GM18498 (cell line): ENCODE data around the gene EXOC4.

Experiments
- ATAC-seq: cut with Tn5 transposase; IDR thresholded peaks from one replicate; pipeline ENCODE4 v1.9.1; 2021; ENCODE audit warnings: mild to moderate bottlenecking, moderate library complexity; ENCODE audit not compliant: unreplicated experiment

The EXOC4 gene

DNA sequence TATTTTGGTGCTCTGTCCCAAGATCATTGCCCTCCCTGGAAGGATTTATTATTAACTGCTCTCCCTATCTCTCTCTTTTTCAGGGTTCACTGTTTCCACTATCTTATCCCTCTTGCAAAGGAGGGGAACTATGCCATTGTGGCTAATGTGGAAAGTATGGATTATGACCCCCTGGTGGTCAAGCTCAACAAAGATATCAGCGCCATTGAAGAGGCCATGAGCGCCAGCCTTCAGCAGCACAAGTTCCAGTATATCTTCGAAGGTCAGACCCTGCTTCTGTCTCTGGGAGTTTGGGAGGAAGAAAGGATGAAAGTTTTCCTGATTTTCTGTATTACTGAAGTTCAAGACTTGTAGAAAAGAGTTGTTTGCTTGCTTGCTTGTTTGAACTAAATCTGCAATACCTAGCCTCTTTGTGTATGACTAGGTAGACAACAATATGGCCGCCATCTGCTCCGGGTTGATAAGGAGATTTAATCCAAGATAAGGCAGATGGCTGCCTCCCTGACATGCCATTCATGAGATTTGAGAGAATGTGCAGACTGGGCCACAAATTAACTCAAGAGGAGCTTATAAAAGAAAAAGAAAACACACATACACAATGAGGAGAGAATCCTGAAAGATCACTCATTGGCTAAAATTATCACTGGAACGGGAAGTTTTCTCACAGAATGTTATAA is 752.1 kb downstream of the EXOC4 start:
- ATAC-seq: no peak

- ATAC-seq: no peak
Measured at GRCh38 chr7:134009314-134010110, 756.6 kb downstream of the EXOC4 start.

DNA sequence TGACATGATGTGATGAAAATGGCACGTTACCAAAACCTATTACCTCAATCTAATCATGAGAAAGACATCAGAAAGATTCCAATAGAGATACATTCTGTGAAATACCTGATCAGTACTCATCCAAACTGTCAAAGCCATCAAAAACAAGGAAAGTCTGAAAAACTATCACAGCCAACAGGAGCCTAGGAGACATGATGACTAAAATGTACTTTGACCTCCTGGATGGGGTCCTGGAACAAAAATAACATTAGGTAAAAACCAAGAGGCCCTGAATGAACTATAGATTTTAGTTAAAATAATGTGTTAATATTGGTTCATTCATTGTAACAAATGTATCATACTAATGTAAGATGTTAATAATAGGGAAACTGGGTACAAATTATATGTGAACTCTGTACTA is 760.4 kb downstream of the EXOC4 start:
- no peak for ATAC-seq

GRCh38 chr7:134014935-134015334 is 762.1 kb downstream of the EXOC4 start:
- ATAC-seq: no peak

- ATAC-seq: no peak
Measured at GRCh38 chr7:134016223-134016941, 763.5 kb downstream of the EXOC4 start.

DNA sequence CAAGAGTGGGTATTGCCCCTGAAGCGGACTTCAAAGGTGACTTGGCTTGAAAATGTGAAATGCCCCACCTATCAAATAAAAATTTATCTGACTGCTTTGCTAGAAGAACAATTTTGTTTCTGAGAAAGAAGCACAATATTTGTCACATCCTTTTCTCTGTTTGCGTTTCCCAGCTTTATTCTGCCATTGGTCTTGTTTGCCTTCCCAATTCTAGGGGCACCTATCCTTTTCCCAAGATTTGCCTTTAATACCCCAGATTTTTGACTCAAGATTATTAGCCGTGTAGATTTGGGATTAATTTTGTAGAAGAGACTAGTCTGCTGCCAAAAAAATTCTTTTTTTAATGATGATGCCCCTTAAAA is 764.0 kb downstream of the EXOC4 start:
- no peak for ATAC-seq

- ATAC-seq: no peak
Measured at GRCh38 chr7:134018306-134018705, 765.4 kb downstream of the EXOC4 start.

- no peak for ATAC-seq
Measured at GRCh38 chr7:134019251-134019650, 766.4 kb downstream of the EXOC4 start.

- no peak for ATAC-seq
Measured at GRCh38 chr7:134021836-134022235, 769.0 kb downstream of the EXOC4 start.

GRCh38 chr7:134022286-134022911 is 769.5 kb downstream of the EXOC4 start:
- no peak for ATAC-seq

- ATAC-seq: no peak
Measured at GRCh38 chr7:134024739-134025138, 771.9 kb downstream of the EXOC4 start.

DNA sequence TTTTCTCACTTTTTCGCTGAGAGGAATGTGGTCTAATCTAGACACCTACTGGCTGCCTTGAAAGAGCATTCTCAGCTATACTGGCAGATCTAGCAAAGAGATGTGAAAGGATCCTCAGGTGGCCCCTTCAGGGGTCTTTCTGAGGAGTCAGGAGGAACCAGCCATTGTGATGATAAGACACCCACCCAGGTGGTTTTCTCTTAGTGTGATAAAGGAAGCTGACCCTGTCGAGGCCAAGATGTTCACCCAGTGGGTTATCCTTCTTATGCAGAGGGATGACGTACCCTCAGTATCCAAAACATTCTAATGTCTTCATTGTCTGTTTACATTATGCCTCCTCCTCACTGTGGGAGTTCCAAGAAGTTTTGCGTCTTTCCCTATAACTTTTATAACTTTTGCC is 776.0 kb downstream of the EXOC4 start:
- ATAC-seq: no peak

DNA sequence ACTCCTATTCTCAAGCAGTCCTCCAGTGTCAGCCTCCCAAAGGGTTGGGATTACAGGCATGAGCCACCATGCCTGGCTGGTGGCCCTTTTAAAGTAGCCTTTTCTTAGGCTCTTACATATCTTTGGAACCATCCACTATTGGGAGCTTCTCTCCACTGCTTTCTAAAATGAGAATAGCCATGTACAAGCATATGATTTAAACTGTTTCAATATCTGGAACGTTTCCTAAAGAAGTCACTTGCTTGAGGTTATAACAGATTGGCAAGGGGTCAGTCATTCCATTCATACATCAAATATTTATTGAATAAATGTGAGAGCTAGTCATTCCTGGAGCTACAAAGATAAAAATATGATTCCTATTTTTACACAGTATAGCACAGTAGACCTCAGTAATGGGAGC is 776.9 kb downstream of the EXOC4 start:
- no peak for ATAC-seq

DNA sequence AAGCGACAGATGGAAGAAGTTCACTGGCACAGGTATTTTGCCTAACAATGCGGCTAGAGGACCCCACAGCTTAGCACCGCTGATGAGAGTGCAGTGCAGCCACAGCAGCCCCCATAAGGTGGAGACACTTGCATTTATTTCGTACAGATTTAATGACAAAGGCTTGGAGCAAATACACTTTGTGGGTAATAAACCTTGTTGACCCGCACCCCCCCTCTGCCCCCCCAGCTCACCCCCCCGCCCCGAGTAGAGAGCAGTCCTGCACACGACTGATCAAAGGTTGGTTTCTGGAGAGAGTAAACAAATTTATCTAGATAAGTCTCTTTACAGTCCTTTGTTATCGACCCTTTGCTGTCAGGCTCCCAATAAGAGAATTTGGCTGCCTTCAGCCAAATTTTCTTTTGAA is 777.6 kb downstream of the EXOC4 start:
- ATAC-seq: no peak

DNA sequence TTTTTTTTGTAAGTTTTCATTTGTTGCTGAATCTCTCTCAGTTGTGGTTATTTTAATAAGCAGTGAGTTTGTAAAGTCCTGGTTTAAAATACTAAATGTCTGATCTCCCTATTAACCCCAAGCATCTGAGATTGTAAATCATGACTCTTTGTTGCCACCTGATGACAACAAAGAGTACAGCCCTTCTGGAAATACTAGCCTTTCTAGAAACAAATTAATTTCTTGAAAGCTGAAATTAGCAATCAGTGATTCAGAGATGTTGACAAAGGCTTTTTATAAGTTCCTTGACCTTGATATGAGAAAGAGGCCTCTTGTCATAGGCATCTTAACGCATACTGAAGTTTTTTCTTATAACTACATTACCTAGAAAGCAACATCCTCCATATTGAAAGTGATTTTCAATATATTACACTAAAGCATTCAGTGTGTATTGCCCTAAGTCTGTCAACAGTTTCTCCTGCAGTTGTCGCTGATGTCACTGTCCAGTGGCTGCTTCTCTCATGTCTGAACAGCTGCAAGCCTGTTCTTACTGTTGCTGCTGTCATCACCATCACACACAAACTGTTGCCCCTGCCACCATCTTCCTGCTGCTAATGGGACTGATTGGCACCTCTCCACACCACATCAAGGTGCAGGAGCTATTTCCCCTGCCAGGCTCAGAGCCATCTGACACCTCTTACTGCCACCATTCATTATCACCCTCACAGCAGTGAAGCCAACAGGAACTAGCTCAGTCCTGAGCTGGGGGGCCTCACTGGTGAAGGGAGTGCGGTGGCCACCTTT is 779.1 kb downstream of the EXOC4 start:
- no peak for ATAC-seq

DNA sequence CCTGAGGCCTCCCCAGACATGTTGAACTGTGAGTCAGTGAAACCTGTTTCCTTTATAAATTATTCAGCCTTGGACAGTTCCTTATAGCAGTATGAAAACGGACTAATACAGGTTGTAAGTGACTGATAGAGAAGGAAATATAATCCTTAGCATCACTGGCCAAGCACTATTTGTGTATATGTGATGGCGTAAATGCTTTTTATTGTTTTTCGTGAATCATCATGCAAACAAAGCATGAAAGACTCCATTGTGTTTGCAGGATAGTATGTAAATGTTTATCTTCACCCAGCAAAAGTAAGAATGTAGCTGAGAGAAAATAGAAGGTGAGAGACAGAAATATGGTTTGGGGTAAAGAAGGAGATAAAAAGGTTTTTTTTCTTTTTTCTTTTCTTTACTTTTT is 781.8 kb downstream of the EXOC4 start:
- ATAC-seq: no peak

DNA sequence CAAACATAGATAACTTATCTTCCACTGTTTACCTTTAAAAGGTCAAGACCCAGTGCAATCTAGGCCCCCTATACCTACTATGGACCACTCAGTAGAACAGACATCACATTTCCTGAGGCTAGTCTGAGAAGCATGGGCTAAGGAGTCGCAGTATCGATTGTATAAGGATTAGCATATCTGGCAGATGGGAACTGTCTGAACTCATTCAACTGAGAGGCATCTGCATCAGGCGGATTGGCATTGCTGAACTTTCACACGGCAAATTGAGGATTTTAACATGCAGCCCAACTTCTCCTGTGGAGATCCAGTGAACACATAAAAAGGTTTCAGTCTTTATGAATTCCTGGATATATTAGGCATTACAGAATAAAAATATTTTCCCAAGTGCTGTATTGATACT is 785.1 kb downstream of the EXOC4 start:
- ATAC-seq: no peak

GRCh38 chr7:134040988-134041387 is 788.1 kb downstream of the EXOC4 start:
- no peak for ATAC-seq

DNA sequence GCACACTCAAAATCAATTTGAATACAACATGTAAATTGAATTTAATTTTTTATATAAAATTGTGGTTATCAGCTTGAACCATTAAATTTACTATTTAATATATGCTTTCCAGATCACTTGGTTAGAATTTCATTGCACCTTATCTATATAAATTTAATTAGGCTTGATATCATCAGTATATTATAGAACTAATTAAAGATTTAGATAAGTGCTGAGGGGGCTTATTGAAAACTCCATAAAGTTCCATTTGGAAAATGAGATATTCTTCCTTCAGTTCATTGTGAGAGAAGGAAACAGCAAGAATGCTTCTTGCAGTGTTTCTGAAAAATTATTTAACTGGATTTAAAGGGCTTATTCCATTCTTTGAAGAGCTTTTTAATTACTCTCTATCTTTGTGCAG is 788.6 kb downstream of the EXOC4 start:
- ATAC-seq: no peak

DNA sequence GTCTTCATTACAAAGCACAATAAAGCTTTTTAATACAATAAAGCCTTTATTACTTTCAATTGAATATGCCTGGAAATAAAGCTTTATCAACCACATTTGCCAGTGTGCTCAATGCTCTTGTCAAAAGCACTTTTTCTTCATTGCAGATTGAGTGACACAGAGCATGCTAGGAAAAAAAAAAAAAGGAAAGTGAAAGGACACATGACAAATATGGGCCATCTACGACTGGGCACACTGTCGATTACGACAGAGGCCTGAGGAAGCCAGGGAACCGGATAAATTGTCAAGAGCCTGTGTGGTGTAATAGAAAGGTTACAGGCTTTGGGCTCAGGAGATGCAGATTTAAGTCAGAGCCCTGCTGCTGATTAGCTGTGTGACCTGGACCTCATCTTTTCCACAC is 789.4 kb downstream of the EXOC4 start:
- ATAC-seq: no peak

- no peak for ATAC-seq
Measured at GRCh38 chr7:134044682-134045081, 791.8 kb downstream of the EXOC4 start.
